Skeletal muscle tissue (tissue), 4 donors: ENCODE results near the gene BASP1. TPM values are rescaled to one million over a fixed set of nuclear protein-coding genes. Genes with fewer than 3 reads are reported as not detected.

Source experiments
- H3K27ac ChIP-seq: one replicate; pipeline ENCODE4 v1.7.0; 2013; ENCODE audit warnings: mild to moderate bottlenecking, low read depth, low read length, inconsistent platforms
- H3K27me3 ChIP-seq, 3 donors: one replicate each; pipeline ENCODE4 v1.7.0; 2013; ENCODE audit warnings: low read length in 3 of 3; ENCODE audit not compliant: control insufficient read depth in 3 of 3, insufficient read depth in 3 of 3
- H3K36me3 ChIP-seq, 3 donors: one replicate each; pipeline ENCODE4 v1.7.0; 2013; ENCODE audit warnings: low read length in 3 of 3; ENCODE audit not compliant: control insufficient read depth in 3 of 3, insufficient read depth in 3 of 3
- H3K4me1 ChIP-seq, 3 donors: one replicate each; pipeline ENCODE4 v1.7.0; 2013; ENCODE audit warnings: low read length in 3 of 3, mild to moderate bottlenecking in 3 of 3; ENCODE audit not compliant: control insufficient read depth in 3 of 3, insufficient read depth in 3 of 3
- H3K4me3 ChIP-seq, 3 donors: one replicate each; pipeline ENCODE4 v1.7.0; 2013; ENCODE audit warnings: low read length in 3 of 3
- H3K9ac ChIP-seq, 3 donors: one replicate each; pipeline ENCODE4 v1.7.0; 2013; ENCODE audit warnings: low read length in 3 of 3, mild to moderate bottlenecking in 3 of 3, moderate library complexity in 2 of 3, low read depth in 1 of 3
- H3K9me3 ChIP-seq, 3 donors: one replicate each; pipeline ENCODE4 v1.7.0; 2013; ENCODE audit warnings: low read length in 3 of 3; ENCODE audit not compliant: control insufficient read depth in 3 of 3
- total RNA-seq: library from RNA; depleted of rRNA; stranded (reverse); fragments of >200 nt; gene quantifications from one replicate; pipeline ENCODE4 v1.2.3, GENCODE V29; 2014
- donor health status: Osteomylitis.

BASP1 gene
- total RNA-seq, 1 donor from 2014 or later: 12.5 TPM

DNA sequence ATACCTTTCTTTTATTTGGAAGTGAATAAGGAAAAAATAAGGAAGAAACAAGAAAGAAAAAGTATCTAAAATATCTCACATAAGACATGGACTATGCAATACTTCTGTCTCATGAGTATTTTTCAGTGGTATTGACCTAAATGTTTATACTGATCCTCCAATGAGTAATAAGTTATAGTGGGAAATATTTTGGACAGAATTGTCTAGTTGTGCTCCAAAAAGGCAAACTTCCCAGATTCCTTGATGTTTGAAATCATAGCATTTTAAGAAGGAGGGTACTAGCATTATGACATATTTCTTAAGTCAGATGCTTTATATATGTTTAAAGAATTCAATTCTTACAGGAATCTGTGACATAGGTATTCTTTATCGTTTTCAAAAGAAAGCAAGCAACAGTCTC, 34.5 kb upstream of the BASP1 start:
- no peak overlapping the region for H3K9ac ChIP-seq
- H3K36me3 ChIP-seq: no peaks in the 10 kb centered on the region
- no peak overlapping the region for H3K4me3 ChIP-seq
- H3K4me1 ChIP-seq: peaks cover 3 to 17% (median 15%) of the 10 kb centered on the region in 3 donors
- H3K27me3 ChIP-seq: no peaks in the 10 kb centered on the region
- no peaks in the 10 kb centered on the region for H3K9me3 ChIP-seq
- H3K27ac ChIP-seq: no peak overlapping the region

DNA sequence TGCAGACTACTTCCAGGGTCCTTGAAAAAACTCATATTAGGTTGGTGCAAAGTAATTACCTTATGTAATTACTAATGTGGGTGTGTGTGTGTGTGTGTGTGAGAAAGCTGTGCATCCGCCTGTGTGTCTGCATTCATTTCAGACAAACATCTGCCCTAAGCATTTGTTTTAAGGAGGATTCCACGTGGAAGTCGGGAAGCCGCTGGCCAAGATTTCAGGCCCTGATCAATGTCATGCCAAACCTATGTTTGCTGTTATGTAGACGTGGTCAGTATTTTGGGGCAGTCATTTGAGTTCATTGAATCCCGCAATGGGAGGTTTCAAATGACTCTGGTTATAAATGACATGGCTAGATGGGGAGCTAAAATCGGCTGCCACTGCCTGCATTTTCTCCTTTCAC, 33.6 kb upstream of the BASP1 start:
- no peak overlapping the region for H3K4me3 ChIP-seq
- no peaks in the 10 kb centered on the region for H3K9me3 ChIP-seq
- no peaks in the 10 kb centered on the region for H3K27me3 ChIP-seq
- H3K4me1 ChIP-seq: peaks cover 3 to 15% (median 15%) of the 10 kb centered on the region in 3 donors
- no peaks in the 10 kb centered on the region for H3K36me3 ChIP-seq
- no peak overlapping the region for H3K9ac ChIP-seq
- no peak overlapping the region for H3K27ac ChIP-seq

DNA sequence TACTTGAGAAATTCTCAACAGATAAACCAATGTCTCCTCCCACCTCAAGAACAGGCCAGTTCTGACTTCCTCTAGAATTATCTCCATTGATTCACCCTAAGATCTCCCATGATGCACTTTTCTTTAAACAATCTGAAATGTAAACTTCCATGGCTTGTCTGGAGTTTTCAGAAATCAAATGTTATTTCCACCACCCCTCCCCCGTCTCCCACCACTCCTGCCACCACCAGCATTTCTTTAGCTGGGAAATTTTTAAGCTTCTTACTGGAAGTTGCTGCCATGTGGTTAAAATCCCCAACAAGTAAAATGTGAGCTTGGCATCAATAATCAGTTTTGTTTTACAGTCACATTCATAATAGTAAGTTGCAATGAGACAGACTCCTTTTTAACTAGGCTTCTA, 32.8 kb upstream of the BASP1 start:
- H3K9me3 ChIP-seq: no peaks in the 10 kb centered on the region
- no peaks in the 10 kb centered on the region for H3K27me3 ChIP-seq
- H3K4me1 ChIP-seq: peaks cover 7 to 20% (median 17%) of the 10 kb centered on the region in 3 donors
- no peak overlapping the region for H3K4me3 ChIP-seq
- H3K9ac ChIP-seq: no peak overlapping the region
- H3K36me3 ChIP-seq: no peaks in the 10 kb centered on the region
- no peak overlapping the region for H3K27ac ChIP-seq

DNA sequence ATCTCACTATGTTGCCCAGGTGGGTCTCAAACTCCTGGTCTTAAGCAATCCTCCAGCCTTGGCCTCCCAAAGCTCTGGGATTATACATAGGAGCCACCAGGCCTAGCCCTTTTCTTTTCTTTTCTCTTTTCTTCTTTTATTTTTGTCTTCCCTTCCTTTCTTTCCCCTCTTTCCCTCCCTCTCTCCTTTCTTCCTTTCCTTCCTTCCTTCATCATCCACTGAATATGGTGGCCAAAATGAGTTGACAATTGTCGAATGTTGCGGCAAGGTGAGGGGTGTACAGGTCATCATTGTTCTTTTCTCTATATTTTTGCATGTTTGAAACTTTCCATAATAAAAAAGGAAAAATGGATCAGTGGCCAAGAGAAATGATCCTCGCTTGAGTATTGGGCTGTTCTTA, 32.1 kb upstream of the BASP1 start:
- Histone ChIP-seq H3K27me3 (no peaks in the 10 kb centered on the region), H3K9me3 (no peaks in the 10 kb centered on the region), H3K27ac (no peak overlapping the region), H3K9ac (no peak overlapping the region), H3K36me3 (no peaks in the 10 kb centered on the region), H3K4me3 (no peak overlapping the region), H3K4me1 (peaks cover 15 to 27% (median 24%) of the 10 kb centered on the region in 3 donors)

DNA sequence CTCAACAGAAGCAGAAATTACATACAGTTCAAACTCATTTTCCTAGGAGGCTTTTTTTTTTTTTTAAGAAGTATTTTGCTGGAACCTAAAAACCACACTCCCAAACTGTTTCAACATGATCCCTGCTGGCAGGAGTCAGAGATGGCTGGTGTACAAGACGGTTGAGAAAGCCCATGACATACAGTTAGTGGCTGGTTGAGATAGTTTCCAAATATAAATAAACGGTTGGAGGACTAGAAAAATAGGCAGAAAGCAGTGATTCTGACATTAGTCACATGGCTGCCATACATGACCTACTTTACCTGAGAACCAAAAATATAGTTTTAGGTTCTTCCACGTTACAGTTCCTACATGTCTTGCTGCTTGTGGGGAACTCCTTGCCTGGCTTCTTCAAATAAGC, 31.7 kb upstream of the BASP1 start:
- Histone ChIP-seq H3K27me3 (no peaks in the 10 kb centered on the region), H3K36me3 (no peaks in the 10 kb centered on the region), H3K9ac (no peak overlapping the region), H3K9me3 (no peaks in the 10 kb centered on the region), H3K27ac (peak overlapping the region; percentile 67), H3K4me1 (peaks cover 15 to 29% (median 27%) of the 10 kb centered on the region in 3 donors), H3K4me3 (no peak overlapping the region)

DNA sequence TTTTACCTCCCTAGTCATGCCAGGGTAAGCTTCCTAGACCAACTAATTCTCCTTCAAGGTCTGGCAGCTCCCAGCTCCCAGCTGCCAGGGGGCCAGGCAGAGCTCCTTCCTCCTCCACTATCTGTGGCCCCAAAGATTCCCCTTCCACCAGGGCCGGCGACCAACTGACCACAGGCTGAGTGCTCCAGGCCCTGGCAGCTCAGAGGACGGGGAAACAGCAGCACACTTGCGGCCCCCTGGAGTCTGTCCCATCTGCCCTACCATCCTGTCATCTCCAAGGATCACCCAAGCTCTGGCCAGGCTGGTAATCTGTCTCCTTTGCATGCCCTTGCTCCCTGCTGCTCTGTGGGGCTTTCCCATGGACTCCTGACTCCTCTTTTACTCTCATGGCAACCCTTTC, 31.2 kb upstream of the BASP1 start:
- Histone ChIP-seq H3K9ac (peak overlapping the region in 1 of 3 donors; percentile 19), H3K4me3 (no peak overlapping the region), H3K4me1 (peaks cover 15 to 33% (median 28%) of the 10 kb centered on the region in 3 donors), H3K9me3 (no peaks in the 10 kb centered on the region), H3K27me3 (no peaks in the 10 kb centered on the region), H3K36me3 (no peaks in the 10 kb centered on the region), H3K27ac (peak overlapping the region; percentile 67)

DNA sequence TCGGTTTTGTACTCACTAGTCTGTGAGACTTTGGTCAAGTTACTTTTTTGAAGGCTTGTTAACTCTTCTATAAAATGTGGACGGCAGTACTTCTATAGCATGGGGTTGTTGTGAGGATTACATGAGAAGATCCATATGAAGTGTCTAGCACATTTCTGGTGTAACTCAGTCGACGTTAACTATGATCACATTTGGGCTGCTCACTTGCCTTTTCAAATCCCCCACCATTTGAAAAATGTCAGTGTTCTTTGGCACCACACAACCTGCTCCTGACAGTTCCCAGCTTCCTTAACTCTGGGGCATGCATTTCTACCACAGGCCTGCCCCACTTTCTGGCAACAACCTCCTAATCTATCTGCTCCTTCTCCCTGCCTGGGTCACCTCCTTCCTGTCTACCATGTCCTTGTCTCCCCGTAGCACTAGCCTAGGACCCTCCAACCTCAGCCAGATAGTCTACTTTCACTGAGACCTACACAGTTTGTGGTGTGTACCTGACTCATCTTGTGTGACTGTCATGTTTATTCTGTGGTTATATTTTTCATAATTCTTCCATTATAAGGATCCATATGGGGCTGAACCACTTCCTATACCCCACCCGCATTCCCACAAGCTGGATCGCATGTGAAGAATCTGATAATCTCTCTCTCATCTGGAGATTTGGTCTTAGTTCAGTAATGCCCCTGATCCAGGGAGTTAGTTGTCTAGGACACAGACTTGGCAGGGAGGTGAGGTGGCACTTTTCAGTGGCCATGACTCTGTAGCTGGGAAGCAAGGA, 30.2 kb upstream of the BASP1 start:
- Histone ChIP-seq H3K9me3 (no peaks in the 10 kb centered on the region), H3K36me3 (no peaks in the 10 kb centered on the region), H3K4me1 (peaks cover 15 to 33% (median 28%) of the 10 kb centered on the region in 3 donors), H3K27me3 (no peaks in the 10 kb centered on the region), H3K9ac (no peak overlapping the region), H3K27ac (no peak overlapping the region), H3K4me3 (no peak overlapping the region)

DNA sequence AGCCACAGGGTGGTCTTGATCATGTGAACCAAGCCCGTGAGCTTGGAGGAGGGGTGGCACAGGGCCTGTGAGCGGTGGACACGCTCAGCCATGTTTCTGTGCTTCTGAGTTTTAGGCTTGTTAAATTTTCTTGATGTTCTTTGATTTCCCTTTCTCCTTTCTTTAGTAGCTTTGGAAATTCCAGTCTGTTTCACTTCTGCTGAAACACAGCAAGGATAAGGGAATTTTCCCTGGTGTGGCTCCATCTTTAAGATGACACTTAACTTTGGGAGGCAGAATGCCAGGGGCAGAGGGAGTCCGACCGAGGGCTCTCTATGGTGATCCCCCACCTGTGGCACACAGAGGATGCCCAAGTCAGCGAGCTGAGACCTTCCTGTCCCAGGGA, 29.7 kb upstream of the BASP1 start:
- H3K9ac ChIP-seq: no peak overlapping the region

DNA sequence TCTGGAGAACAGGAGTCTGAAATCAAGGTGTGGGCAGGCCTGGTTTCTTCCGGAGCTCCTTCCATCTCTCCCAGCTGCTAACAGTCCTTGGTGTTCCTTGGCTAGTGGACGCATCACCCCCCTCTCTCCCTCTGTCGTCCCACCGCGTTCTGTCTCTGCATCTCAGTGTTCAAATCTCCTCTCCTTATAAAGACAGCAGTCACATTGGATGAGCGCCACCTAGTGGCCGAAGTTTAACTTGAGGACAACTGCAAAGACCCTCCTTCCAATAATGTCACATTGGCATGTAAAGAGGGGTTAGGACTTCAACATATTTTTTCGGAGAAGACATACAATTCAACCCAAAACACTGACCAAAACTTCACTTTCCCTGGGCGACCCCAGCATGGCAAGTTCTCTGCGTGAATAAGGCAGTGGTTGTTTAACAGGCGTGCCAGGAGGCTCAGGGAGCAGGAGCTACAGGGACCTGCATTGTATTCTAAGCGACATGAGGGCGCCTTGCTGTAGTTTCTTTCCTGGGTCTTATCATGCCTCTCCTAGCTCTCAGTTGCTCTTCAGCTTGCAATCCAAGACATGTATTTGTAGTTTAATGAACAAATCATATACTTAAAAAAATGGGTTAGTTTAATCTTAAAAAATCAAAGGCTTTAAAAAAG, 27.9 kb upstream of the BASP1 start:
- H3K4me3 ChIP-seq: peak overlapping the region in 1 of 3 donors; percentile 26
- no peaks in the 10 kb centered on the region for H3K27me3 ChIP-seq
- H3K36me3 ChIP-seq: no peaks in the 10 kb centered on the region
- H3K9ac ChIP-seq: no peak overlapping the region
- no peak overlapping the region for H3K27ac ChIP-seq
- H3K9me3 ChIP-seq: no peaks in the 10 kb centered on the region
- peaks cover 15 to 33% (median 26%) of the 10 kb centered on the region in 3 donors for H3K4me1 ChIP-seq

More for the DNA sequence above, 29.7 kb upstream of the BASP1 start:
- no peaks in the 10 kb centered on the region for H3K9me3 ChIP-seq
- H3K27me3 ChIP-seq: no peaks in the 10 kb centered on the region
- peaks cover 15 to 33% (median 28%) of the 10 kb centered on the region in 3 donors for H3K4me1 ChIP-seq
- H3K36me3 ChIP-seq: no peaks in the 10 kb centered on the region
- H3K27ac ChIP-seq: no peak overlapping the region
- no peak overlapping the region for H3K4me3 ChIP-seq

DNA sequence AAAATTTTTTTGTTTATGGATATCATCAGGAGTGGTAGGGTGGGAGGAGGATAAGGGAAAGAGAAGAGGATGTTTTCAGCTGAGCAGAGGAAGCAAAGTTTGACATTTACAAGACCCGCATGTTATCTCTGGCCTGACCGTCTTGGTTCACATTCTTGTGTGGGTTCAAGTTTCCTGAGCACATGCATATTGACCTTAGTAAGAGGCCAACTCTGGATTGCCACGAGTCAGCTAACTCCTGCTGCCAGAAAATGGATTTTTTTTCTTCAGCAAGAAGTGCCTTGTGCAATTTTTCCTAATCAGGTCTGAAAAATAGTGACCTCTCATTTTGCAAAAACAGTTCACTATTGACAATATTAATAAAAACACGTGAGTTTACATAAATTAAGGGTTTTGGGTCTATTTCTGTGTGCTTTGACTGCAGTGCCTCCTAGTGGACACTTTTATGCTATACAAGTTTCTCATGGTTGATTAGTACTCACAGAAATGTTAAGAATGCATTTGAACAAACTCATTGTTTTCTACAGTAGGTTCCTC, 27.1 kb upstream of the BASP1 start:
- Histone ChIP-seq H3K9ac (no peak overlapping the region), H3K4me3 (peak overlapping the region in 1 of 3 donors; percentile 26), H3K36me3 (no peaks in the 10 kb centered on the region), H3K27ac (no peak overlapping the region), H3K9me3 (no peaks in the 10 kb centered on the region), H3K27me3 (no peaks in the 10 kb centered on the region), H3K4me1 (peaks cover 15 to 33% (median 25%) of the 10 kb centered on the region in 3 donors)
